GM21360 (cell line): Measurements from ENCODE around the gene MAP3K7CL.

Experiments
- ATAC-seq: cut with Tn5 transposase; IDR thresholded peaks from one replicate; pipeline ENCODE4 v1.9.1; 2021; ENCODE audit warnings: mild to moderate bottlenecking, moderate library complexity; ENCODE audit not compliant: unreplicated experiment

Gene MAP3K7CL, protein sequence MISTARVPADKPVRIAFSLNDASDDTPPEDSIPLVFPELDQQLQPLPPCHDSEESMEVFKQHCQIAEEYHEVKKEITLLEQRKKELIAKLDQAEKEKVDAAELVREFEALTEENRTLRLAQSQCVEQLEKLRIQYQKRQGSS

DNA sequence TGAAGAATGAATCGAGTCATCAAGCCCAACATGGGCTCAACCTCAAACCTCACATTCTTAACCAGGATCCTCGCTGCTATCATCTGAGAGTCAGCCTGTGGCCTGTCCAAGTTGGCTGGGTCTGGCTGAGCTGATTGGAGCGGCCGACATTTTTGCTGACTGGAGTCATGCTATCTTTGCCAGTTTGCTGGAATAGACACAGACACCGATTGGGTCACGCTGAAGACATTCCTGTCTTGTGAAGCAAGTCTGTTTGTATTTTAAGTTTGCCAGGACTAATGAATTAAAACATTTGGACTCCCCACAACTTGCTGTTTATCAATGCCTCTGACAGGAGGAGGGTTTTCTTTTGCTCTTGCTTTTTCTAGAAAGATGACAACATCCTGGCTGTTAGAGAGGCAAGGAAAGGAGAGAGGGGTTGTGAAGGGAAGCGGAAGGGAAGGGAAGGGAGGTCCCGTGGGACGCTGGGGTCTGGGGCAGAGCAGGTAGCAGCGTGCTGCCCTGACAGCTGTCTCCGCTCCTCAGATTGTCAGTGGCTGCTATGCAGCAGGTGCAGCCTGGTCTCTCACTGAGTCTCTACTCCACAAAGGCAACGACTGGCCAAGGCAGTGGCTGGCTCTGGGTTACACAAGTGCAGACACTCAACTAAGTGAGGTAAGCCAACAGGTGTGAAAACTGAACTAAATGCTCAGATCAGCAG lies at the start of gene MAP3K7CL:
MAP3K7CL (plus strand) TSS at position 375 of the 700 bp plus-strand sequence. CDS start 2,701 bp downstream, outside the sequence.
- no peak for ATAC-seq

DNA sequence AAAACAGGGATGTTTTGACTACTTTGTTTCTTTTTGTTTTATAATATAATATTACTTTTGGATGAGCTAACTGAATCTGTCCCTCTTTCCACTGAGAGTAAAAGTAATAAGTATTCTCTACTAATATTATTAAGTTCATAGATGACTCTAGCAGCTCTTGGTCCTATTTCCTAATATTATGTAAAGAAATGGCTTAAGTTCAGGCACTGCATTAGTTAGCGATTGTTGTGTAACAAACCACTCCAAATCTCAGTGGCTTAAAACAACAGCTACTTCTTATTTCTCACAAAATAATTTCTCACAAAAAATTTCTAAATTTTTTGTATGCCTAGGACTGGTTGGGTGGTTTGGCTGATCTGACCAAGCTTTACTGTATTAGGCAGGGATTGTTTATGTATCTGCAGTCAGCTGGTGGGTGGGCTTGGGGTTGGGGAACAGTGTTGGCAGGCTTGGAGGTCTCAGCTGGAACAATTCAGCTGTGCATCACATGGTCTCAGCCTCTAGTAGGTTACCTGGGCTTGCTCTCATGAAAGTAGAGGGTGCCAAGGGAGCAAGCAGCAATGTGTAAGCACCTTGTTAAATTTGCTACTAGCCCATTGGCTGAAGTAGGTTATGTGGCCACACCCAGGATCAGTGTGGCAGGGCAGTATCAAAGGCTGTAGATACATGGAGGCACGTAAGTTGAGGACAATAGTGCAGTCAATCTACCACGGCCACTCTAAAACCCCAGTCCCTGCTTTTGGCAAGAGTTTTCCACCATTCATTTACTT lies 48.2 kb upstream of the MAP3K7CL start:
- no peak for ATAC-seq

DNA sequence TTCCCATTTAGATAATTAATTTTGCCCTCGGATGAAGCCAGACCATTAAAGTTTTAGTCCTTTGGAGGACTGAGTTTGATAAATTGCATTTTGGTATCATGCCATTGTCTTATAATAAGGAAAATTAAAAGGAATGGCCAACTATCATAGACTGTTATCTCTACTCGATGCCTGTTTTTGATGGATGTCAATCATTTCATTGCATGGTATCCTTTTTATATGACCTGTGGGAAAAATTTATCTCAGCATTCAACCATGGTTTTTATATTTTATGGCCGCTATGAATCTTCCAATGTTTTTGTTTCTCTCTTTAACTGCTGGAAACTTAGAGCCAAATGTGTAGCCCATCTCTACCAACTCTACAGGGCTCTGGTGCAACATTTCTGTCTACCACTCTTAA lies 47.1 kb upstream of the MAP3K7CL start:
- no peak for ATAC-seq

DNA sequence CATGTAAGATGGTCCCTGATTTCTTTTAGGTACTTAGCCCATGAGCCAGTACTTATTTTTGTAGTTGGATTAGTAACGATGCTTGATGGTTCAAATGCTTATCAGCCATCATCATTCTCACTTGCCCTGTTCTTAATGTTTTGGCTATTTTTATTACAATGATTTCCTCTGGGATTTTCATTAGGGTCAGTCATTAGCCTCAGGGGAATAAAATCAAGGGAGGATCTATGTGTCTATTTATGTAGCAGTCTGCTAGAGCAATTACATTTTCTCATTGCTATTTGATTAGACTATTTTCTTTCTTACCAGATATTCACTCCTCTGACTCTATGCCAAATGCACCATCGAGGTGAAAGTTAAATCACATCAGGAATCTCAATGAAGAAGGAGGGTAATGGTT lies 46.1 kb upstream of the MAP3K7CL start:
- ATAC-seq: no peak

DNA sequence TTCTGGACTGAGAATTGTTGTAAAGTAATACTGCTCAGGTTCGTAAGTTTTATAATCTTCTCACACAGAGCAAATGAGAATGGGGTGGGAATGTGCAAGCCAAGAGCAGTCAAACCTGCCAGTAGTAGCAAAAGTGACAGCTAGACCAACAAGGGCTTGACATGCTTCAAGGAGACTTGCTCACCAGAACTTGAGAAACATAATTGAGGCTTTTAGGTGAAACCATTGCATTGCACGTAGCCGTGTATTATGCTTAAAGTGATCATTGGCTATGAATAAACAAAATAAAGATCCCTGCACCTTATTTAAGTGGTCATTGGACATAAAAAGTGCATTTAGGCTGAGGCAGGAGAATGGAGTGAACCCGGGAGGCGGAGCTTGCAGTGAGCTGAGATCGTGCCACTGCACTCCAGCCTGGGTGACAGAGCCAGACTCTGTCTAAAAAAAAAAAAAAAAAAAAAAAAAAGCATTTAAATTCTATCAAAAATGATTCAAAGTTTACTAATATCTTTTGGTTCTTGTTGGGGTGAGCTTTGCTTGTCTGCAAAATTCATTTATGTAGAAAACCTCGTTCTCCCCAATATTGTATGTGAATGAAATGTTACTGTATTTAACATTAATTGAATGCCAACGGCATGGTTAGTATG lies 45.2 kb upstream of the MAP3K7CL start:
- no peak for ATAC-seq

DNA sequence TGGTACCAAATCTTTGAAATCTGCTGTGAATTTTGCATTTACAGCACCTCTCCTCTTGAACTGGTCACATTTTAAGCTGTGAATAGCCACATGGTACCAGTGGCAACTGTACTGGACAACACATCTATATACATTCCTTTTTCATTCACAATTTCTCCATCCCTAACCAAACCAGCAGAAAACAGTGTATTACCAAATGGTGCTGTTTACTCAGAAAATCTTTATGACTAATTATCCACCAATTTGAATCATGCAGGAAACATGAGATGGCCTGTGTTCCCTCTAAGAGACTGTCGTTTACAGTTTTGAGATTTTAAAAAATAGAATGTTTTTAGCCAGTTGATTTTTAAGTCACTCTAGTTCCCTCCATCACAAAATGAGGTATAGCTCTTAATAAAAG lies 39.4 kb upstream of the MAP3K7CL start:
- ATAC-seq: no peak

DNA sequence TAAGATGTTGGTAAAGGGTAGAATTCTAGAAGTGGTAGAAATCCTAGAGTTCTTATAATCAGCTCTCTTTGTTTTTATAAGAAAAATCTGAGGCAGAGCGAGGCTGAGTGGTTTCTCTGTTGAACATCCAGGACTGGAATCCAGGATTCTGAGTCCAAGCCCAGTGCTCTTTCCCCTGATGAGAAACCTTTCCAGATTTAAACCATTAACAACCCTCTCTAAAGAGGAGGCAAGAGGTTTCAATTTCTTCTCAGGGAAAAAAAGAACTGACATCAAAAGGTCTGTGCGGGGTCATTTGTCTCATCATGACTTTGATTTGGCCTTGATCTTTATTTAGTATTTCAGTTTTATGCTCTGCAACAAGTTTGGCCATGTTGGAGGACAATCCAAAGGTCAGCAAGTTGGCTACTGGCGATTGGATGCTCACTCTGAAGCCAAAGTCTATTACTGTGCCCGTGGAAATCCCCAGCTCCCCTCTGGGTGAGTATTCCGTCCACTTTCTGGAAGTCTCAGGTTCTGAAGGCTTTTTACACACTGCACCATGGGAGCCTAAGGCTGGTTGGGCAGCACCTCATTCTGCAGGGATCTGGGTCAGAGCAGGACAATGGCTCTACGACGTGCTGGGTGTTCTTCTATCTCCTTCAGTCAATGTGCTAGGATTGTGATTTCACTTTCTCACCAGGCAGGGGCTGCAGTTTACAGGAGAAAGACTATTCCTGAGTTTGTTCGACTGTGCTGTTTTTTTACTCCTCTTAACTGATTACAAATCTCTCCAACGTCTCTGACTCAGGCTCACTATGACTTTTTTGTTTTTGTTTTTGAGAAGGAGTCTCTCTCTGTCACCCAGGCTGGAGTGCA lies 38.1 kb upstream of the MAP3K7CL start:
- no peak for ATAC-seq

DNA sequence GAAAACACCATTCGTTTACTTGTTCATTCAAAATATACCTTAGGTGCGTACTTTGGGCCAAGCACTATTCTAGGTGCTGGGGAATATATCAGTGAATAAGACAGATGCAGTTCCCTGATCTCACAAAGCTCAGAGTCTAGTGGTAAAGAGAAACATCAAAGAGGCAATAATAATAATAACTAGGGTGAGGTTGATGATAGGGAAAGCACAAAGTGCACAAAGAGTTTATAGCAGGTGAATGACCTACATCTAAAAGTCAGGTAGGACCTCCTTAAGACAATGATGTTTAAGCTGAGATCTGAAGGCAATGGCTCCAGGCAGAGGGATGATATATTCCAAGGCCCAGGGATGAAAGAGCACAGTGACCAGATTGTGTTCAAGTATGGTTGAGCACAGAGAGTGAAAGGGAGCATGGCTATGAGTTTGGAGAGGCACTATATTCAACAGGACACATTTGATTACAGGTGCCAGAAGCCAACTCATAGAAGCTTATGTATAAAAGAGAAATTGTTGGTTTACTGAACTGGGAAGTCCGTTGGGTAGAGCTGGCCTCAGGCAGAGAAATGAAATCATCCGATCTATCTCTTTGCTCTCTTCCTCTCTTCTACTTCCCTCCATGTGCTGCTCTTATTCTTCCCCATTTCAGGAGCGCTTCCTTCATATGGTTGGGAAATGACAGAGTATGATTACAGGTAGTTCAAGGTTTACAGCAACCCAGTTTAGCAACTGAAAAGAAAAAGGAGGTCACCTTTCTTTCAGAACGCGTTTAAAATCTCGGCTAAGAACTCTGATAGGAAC lies 34.0 kb upstream of the MAP3K7CL start:
- no peak for ATAC-seq

DNA sequence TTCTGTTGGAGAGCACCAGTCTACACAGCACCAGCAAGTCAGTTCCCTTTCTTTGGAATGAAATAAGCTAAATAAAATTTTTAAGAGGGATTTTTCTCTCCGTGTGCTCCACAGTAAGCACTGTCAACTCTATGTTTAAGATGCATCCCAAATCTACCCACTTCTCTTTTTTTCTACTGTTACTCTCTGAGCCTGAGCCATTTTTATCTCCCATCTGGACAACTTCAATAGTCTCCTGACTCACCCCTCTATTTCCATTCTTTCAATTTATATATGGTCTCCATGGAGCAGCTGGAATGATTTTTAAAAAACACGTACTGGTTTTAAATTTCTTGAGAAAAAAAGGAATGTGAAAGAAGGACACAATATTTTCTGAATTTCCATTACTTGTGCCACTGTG lies 32.3 kb upstream of the MAP3K7CL start:
- ATAC-seq: no peak

DNA sequence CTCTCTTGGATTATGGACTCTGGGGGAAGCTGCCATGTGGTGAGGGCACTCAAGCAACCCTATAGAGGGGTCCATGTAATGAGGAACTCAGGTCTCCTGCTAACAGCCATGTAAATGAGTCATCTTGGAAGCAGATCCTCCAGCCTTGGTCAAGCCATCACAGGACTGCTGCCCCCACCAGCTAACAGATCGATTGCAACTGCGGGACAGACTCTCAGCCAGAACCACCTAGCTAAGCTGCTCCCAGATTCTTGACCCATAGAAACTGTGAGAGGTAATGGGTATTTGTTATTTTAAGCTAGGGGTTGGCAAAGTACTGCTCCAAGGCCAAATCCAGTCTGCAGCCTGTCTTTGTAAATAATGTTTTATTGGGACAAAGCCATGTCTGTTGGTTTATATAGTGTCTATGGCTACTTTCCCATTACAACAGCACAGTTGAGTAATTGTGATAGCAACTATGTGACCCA lies 27.6 kb upstream of the MAP3K7CL start:
- ATAC-seq: no peak

DNA sequence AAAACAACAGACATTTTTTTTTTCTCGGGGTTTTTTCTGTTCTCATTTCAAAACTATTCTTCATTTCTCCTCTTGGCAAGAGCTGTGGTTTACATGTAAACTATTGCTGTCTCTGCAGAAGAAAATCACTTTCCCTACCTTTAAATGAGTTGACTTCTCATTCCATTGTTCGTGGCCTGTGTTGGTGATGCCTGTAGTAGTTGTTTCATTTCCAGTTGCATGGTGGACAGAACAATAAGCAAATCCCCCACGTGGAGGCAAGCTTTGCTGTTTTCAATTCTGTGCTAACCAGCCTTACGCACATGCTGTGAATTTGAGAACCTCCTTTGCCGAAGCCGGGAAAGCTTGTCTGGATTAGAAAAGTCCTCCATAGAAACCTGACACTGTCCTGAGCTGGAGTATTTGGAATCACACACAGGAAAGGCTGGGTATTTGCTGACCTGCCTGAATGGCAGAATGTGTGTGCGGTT lies 26.2 kb upstream of the MAP3K7CL start:
- no peak for ATAC-seq

DNA sequence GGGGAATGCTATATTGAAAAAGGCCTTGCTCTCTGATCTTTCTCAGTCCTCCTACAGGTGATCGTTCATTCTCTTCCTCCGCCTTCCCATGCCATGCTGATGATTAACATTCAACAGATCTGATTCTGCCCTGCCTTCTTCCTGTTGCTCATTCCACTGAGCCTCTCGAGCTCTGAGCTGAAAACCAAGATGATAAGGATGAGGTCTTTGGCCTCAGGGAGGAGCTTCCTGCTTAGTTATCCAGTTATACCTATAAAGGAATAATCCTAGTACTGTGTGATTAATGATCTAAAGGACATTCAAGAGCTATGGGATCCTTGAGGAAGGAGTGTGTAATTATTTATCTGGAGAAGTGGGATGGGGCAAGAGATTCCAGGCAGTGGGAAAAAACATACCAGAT lies 25.2 kb upstream of the MAP3K7CL start:
- no peak for ATAC-seq

DNA sequence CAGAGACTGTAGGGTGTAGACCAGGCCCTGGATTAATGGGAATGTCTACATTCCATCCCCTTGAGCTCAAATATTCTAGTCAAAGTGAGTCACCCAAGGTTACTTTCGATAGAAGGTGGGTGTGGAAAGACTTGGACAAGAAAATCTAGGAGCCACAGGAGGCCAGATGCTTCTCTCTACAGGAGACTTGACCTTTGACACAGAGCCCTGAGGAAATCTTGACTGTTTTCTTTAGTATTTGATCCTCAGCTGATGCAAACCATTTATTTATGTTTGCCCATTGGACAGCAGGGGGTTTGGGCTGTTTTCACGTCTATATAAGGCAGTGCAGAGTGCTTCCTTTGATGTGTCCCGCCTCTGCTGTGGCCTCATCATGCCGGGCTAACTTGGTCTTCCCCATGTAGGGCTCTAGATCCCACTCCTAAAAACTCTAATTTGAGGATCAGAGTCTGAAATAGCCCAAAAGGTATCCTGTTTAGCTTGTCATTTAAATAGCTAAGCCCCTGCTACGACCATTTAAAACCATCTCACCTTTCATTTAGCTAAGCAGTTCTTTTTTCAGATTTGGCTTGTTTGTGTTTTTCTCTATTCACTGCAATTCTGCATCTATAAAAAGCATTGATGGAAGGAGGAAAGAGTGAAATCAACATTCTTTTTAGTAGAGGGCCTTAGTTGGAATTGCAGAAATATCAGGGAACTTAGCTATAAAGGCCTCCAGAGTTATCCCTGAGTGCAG lies 15.5 kb upstream of the MAP3K7CL start:
- ATAC-seq: no peak

DNA sequence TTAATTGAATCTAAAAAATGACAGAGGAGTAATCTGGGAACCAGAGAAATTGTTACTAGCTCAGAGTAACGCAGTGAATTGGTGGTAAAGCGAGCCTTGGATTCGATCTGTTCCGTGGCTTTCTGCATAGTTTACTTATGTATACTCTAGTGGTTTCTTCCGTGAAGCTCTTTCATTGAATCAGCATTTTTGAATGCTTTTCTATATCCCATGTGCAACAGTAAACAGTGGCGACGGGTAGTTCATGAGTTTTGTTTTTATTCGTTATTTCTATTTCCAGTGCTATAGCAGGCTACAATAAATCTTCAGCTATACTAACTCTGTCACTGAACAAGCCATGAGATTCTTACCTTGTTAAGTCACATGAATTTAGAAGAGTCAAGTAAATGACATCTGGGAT lies 14.5 kb upstream of the MAP3K7CL start:
- ATAC-seq: no peak

DNA sequence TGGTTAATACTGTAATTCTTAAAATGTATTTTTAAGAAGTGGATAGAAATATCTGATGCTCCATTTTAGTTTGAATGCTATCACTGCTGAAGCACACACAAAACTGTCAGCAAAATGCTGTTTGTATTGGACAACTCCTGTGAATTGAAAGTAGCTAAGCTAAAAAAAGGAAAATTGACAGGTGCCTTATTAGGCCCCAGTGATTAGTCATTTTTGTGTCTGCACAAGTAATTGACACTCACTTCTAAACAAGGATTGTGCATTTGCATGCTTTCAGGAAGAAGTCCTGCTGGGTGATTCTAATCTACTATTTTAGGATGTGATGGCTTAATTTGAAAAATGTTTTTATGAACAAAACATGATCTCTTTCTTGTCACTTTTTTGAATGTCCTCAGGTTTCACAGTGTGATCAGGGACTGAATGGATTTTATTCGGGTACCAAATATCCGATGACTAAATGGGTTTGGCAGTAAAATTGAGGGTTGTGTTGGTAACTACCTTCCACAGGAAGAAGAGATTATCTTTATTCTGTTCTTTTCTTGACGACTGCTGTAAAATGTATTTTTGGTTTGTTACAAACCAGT lies 13.0 kb upstream of the MAP3K7CL start:
- ATAC-seq: peak; percentile 45

DNA sequence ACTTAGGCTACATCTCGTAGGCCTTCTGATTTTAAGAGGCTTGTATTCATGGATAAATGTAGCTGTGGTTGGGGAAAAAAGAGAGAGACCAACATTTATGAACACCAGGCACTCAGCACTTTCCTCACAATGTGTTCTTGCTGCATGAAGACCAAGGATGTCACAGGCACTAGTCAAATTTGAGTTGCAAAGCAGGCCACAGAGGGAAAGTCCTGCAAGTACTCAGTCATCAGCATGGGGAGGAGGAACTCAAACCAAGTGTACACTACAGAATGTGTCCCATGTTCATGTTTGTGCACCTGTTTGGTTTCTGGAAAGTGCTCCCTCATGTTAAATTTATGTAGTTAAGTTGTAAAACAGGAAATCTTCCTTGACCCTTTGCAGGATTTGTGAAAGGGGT lies 8.7 kb upstream of the MAP3K7CL start:
- peak; percentile 61 for ATAC-seq

DNA sequence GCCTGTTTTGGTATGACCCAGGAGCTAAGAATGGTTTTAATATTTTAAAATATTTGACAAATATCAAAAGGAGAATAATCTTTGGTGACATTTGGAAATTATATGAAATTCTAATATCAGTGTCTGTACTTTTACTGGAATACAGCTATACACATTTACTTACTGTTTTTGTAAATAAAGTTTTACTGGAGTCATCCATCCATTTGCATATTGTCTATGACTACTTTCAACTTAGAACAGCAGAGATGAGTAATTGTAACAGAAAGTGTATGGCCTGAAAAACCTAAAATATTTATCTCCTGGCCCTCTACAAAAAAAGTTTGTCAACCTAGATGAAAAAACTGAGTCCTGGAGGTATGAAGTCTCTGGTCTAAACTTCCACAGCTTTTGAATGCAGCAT lies 5.8 kb upstream of the MAP3K7CL start:
- ATAC-seq: no peak

DNA sequence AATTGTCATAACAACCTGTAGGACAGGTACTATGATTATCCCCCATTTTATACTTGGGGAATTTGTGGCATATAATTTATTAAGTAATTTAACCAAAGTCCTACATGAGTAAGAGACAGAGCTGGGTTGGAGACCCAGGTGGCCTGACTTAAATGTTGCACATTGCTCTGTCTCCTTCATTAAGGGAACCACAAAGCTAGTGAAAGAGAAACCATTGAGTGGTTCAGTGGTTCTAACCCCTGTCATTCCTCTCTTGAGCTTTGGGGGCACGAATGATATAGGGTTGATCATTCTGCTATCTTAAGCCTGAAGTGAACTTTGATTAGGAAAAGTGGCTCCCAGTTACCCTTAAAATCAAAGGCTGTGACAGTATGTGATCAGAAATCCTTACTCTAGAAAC lies 5.3 kb upstream of the MAP3K7CL start:
- ATAC-seq: peak; percentile 73

DNA sequence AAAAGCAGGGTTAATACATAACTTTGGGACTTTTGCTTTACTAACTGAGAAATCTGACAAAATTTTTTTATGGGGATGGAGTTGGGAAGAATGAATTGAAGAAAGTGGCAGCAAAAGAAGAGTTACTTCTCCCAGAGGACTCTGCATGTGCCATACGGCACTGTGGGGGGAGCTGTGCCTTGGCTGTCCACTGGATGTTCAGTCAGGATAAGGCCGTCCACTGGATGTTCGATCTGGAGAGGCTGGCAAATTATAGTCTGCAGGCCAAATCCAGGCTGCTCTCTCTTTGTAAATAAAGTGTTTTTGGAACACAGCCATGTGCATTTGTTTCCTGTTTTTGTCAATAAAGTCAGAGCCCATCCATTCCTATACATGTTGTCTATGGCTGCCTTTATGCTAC lies 4.5 kb upstream of the MAP3K7CL start:
- ATAC-seq: no peak
